ENCODE data around the gene OR3A2. TPM values are rescaled to one million over a fixed set of nuclear protein-coding genes. Genes with fewer than 3 reads are reported as not detected.
"Not testable (repeated sequence)": the region's sequence is repeated elsewhere in the genome, so short reads cannot be mapped to it uniquely, and the experiment has no call there.

The OR3A2 gene
- total RNA-seq, 3 donors from 2014 or later, result not detected

GRCh38 chr17:3318336-3318735 lies 67.8 kb downstream of the OR3A2 start:
- H3K27ac ChIP-seq, result no peak overlapping the region
- no peak for TF ChIP-seq CTCF (IDR thresholded peaks at IDR 0.05)
- no peak for TF ChIP-seq POLR2A (IDR thresholded peaks at IDR 0.05)
- no peak for TF ChIP-seq POLR2AphosphoS5 (IDR thresholded peaks at IDR 0.05)
- no peaks in the 10 kb centered on the region for H3K4me1 ChIP-seq
- DNase-seq (ENCODE audit: low spot score in 2 of 2), result no peak
- H3K36me3 ChIP-seq, result no peaks in the 10 kb centered on the region
- peaks cover 0 to under 1% of the 10 kb centered on the region in 2 donors for H3K27me3 ChIP-seq
- intact Hi-C loops (cut with DNase I; ENCODE audit: low total_unique reads), result no loop called here
- no peaks in the 10 kb centered on the region for H3K9me3 ChIP-seq
- no peak overlapping the region for H3K4me3 ChIP-seq

GRCh38 chr17:3316836-3317235 lies 69.3 kb downstream of the OR3A2 start:
- intact Hi-C loops (cut with DNase I; ENCODE audit: low total_unique reads), result no loop called here
- TF ChIP-seq POLR2AphosphoS5 (IDR thresholded peaks at IDR 0.05) (no peak), CTCF (IDR thresholded peaks at IDR 0.05) (no peak), POLR2A (IDR thresholded peaks at IDR 0.05) (no peak)
- no peak overlapping the region for H3K27ac ChIP-seq
- peaks cover 0 to 3% of the 10 kb centered on the region in 2 donors for H3K27me3 ChIP-seq
- H3K36me3 ChIP-seq, result no peaks in the 10 kb centered on the region
- H3K9me3 ChIP-seq, result no peaks in the 10 kb centered on the region
- H3K4me1 ChIP-seq, result no peaks in the 10 kb centered on the region
- H3K4me3 ChIP-seq, result no peak overlapping the region
- no peak for DNase-seq (ENCODE audit: low spot score in 2 of 2)

GRCh38 chr17:3308603-3309002 lies 77.5 kb downstream of the OR3A2 start:
- no peak overlapping the region for H3K27ac ChIP-seq
- no peak for TF ChIP-seq POLR2AphosphoS5 (IDR thresholded peaks at IDR 0.05)
- no peak for TF ChIP-seq POLR2A (IDR thresholded peaks at IDR 0.05)
- no peak for TF ChIP-seq CTCF (IDR thresholded peaks at IDR 0.05)
- intact Hi-C loops (cut with DNase I; ENCODE audit: low total_unique reads), result no loop called here
- H3K36me3 ChIP-seq, result no peaks in the 10 kb centered on the region
- H3K4me3 ChIP-seq, result no peak overlapping the region
- DNase-seq (ENCODE audit: low spot score in 2 of 2), result no peak
- H3K4me1 ChIP-seq, result no peaks in the 10 kb centered on the region
- H3K9me3 ChIP-seq, result no peaks in the 10 kb centered on the region
- H3K27me3 ChIP-seq, result peaks cover 0 to 3% of the 10 kb centered on the region in 2 donors

- TF ChIP-seq POLR2A (IDR thresholded peaks at IDR 0.05) (no peak), CTCF (IDR thresholded peaks at IDR 0.05) (no peak), POLR2AphosphoS5 (IDR thresholded peaks at IDR 0.05) (no peak)
Observed at GRCh38 chr17:3298260-3298659, 87.8 kb downstream of the OR3A2 start, which contains the start of gene OR3A1. Gene OR3A1, minus strand, starts transcription at chr17:3298360. Its CDS starts 5,778 bp downstream, at chr17:3292582.

GRCh38 chr17:3295632-3296031 lies 90.5 kb downstream of the OR3A2 start:
- H3K9me3 ChIP-seq, result no peaks in the 10 kb centered on the region
- H3K36me3 ChIP-seq, result no peaks in the 10 kb centered on the region
- no peak for DNase-seq (ENCODE audit: low spot score in 2 of 2)
- H3K27ac ChIP-seq, result no peak overlapping the region
- H3K4me3 ChIP-seq, result no peak overlapping the region
- H3K4me1 ChIP-seq, result no peaks in the 10 kb centered on the region
- H3K27me3 ChIP-seq, result peaks cover 0 to 6% of the 10 kb centered on the region in 2 donors
- TF ChIP-seq POLR2AphosphoS5 (IDR thresholded peaks at IDR 0.05) (no peak), POLR2A (IDR thresholded peaks at IDR 0.05) (no peak), CTCF (IDR thresholded peaks at IDR 0.05) (no peak)
- intact Hi-C loops (cut with DNase I; ENCODE audit: low total_unique reads), result no loop called here

More at GRCh38 chr17:3298260-3298659, 87.8 kb downstream of the OR3A2 start, which contains the start of gene OR3A1:
- no peak for DNase-seq (ENCODE audit: low spot score in 2 of 2)
- intact Hi-C loops (cut with DNase I; ENCODE audit: low total_unique reads), result no loop called here
- H3K9me3 ChIP-seq, result no peaks in the 10 kb centered on the region
- no peaks in the 10 kb centered on the region for H3K4me1 ChIP-seq
- H3K27ac ChIP-seq, result no peak within 1 kb of the TSS
- no peaks in the 10 kb centered on the region for H3K36me3 ChIP-seq
- H3K4me3 ChIP-seq, result no peak within 1 kb of the TSS
- H3K27me3 ChIP-seq, result peaks cover 0 to 4% of the 10 kb centered on the region in 2 donors

GRCh38 chr17:3293548-3293947 lies 92.6 kb downstream of the OR3A2 start:
- H3K36me3 ChIP-seq; H3K27ac ChIP-seq; H3K4me3 ChIP-seq; H3K9me3 ChIP-seq; intact Hi-C loops (cut with DNase I; ENCODE audit: low total_unique reads); H3K27me3 ChIP-seq; H3K4me1 ChIP-seq; DNase-seq (ENCODE audit: low spot score in 2 of 2): not testable (repeated sequence)
